Body of pancreas (tissue), 4 donors: ENCODE data around the gene SIRPB2.

ENCODE experiments used
- CTCF ChIP-seq, 7 experiments: fragments of 450-650 bp in 4 of 7; fragments of 200-600 bp in 3 of 7; sonication (generic) in 3 of 7; IDR thresholded peaks; one replicate each; pipeline ENCODE4 v1.5.1; 2016 to 2019; ENCODE audit warnings: antibody characterized with exemption in 7 of 7
- POLR2A ChIP-seq, 3 donors: fragments of 450-650 bp; IDR thresholded peaks; one replicate each; pipeline ENCODE4 v1.6.1; 2016; ENCODE audit warnings: antibody characterized with exemption in 3 of 3, mild to moderate bottlenecking in 2 of 3

- TF ChIP-seq CTCF (IDR thresholded peaks at IDR 0.05), result no peak
- TF ChIP-seq POLR2A (IDR thresholded peaks at IDR 0.05), result no peak
Observed at GRCh38 chr20:1436263-1436662, 55.0 kb downstream of the SIRPB2 start.
